ENCODE measurements around the gene MICAL3. TPM values are rescaled to one million over a fixed set of nuclear protein-coding genes. Genes with fewer than 3 reads are reported as not detected.

Gene MICAL3
- total and polyA plus RNA-seq, 2 of the 8 experiments (the other 6 are each of a cell fraction or from before 2014, with no cell fraction given), result 8.3 to 41.8 TPM

DNA sequence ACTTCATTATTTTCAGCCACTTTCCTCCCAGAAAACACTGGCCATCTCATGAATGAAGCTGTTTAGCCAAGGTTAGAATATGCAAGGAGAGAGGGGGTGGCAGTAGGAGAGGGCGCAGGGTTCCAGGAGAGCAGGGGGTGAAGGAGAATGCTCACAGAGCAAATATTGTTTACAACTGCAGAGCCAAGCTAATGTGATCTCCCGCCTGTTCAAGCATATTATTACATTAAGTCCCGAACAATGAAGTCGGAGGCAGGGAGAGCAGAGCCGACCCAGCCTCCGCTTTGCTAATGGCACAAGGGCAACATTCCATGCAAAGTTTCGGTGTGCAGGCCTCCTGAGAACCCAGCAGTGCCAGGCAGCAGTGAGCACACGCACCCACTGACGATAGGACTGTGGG, 80.1 kb downstream of the MICAL3 start (continued):
- TF ChIP-seq RAD21 (IDR thresholded peaks at IDR 0.05 in 1 of 2, conservative IDR thresholded peaks at IDR 0.05 in 1 of 2; ENCODE audit: low read depth in 2 of 2, low read length in 2 of 2) (no peak), GTF2F1 (IDR thresholded peaks at IDR 0.05; ENCODE audit: borderline replicate concordance, low read depth, low read length) (no peak), EZH2 (IDR thresholded peaks at IDR 0.05; ENCODE audit: low read depth, low read length, severe bottlenecking) (no peak), SP4 (IDR thresholded peaks at IDR 0.05; ENCODE audit: low read length) (no peak)
